ENCODE data around the gene SYCP3. TPM values are rescaled to one million over a fixed set of nuclear protein-coding genes. Genes with fewer than 3 reads are reported as not detected.

SYCP3 gene
- total RNA-seq, 1 donor from 2014 or later, result 0.16 TPM

DNA sequence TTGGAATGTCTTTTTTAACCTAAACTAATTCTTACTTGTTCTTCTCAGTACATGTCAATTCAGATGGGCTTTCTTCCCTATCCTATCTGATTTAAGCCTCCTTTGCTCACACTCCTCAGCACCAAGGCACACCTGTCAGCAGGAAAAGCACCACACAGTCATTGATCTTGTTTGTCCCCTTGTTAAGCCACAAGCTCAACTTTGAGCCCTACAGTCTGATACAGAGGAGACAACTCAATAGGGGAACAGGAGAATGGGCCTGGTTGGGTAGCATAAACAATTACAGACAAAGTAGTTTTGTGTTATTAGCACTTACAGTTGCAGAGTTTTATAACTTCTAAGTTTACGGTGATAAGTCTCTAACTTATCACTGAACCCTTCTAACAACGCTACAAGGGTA, 29.5 kb upstream of the SYCP3 start:
- DNase-seq (ENCODE audit: low spot score in 2 of 2, unreplicated experiment in 2 of 2), result no peak
- TF ChIP-seq, protein P1, sequence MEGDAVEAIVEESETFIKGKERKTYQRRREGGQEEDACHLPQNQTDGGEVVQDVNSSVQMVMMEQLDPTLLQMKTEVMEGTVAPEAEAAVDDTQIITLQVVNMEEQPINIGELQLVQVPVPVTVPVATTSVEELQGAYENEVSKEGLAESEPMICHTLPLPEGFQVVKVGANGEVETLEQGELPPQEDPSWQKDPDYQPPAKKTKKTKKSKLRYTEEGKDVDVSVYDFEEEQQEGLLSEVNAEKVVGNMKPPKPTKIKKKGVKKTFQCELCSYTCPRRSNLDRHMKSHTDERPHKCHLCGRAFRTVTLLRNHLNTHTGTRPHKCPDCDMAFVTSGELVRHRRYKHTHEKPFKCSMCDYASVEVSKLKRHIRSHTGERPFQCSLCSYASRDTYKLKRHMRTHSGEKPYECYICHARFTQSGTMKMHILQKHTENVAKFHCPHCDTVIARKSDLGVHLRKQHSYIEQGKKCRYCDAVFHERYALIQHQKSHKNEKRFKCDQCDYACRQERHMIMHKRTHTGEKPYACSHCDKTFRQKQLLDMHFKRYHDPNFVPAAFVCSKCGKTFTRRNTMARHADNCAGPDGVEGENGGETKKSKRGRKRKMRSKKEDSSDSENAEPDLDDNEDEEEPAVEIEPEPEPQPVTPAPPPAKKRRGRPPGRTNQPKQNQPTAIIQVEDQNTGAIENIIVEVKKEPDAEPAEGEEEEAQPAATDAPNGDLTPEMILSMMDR (IDR thresholded peaks at IDR 0.05; ENCODE audit: unreplicated experiment), result no peak
- H3K4me1 Mint-ChIP-seq, result peaks cover 19% of the 10 kb centered on the region
- no peak overlapping the region for H3K27ac Mint-ChIP-seq
- no peak overlapping the region for H3K4me3 Mint-ChIP-seq
- H3K27me3 Mint-ChIP-seq (ENCODE audit: low read depth), result no peaks in the 10 kb centered on the region
- no peaks in the 10 kb centered on the region for H3K9me3 Mint-ChIP-seq
- H3K36me3 Mint-ChIP-seq, result peaks cover 7% of the 10 kb centered on the region

DNA sequence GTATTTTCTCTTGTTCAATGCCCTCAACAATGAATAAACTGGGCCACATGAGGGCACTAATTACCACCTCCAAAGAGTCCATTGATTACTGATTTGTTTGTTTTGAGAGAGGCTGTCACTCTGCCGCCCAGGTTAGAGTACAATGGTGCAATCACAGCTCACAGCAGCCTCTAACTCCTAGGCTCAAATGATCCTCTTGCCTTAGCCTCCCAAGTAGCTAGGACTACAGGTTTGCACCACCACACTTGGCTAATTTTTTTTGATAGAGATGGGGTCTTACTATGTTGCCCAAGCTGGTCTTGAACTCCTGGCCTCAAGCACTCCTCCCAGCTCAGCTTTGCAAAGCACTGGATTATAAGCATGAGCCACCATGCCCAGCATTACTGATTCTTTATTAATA, 28.3 kb upstream of the SYCP3 start:
- DNase-seq (ENCODE audit: low spot score in 2 of 2, unreplicated experiment in 2 of 2), result no peak

DNA sequence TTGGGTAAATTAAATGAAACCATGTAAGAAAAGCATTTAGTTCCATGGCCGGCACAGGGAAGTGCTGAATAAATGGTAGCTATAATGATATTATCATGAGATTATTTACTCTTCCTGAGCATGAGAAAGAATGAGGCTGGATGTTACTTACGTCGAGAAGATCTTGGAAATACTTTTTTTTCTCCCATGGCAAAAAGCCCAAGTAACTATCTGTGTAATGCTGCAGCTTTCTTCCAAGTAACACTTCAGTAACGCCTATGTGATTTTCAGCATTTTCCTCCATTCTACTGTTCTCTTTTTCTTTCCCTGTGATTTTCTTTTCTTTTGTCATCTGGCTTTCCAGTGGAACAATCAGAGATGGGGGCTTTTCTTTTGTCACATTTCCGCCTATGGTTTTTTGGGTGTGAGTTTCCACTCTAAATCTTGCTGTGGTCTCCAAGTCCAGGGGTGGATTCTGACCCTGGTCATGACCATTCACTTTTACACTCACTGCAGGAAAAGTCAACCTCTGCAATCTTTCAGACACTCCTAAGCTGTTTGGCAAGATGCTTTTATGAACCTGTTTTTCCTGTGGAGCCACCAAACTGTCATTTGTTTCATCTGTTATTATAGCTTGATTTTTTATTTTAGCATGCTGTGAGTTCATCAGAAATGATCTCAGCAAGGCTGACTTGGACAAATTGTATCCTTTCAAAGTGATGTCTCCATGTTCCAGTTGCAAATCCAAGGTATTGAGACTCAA, 25.0 kb upstream of the SYCP3 start:
- peaks cover 7% of the 10 kb centered on the region for H3K36me3 Mint-ChIP-seq

More for the DNA sequence above, 28.3 kb upstream of the SYCP3 start:
- H3K9me3 Mint-ChIP-seq, result no peaks in the 10 kb centered on the region
- no peak overlapping the region for H3K4me3 Mint-ChIP-seq
- H3K36me3 Mint-ChIP-seq, result peaks cover 7% of the 10 kb centered on the region
- H3K27ac Mint-ChIP-seq, result no peak overlapping the region
- no peaks in the 10 kb centered on the region for H3K27me3 Mint-ChIP-seq (ENCODE audit: low read depth)
- H3K4me1 Mint-ChIP-seq, result peaks cover 25% of the 10 kb centered on the region
- TF ChIP-seq, protein P1 (IDR thresholded peaks at IDR 0.05; ENCODE audit: unreplicated experiment), result no peak

DNA sequence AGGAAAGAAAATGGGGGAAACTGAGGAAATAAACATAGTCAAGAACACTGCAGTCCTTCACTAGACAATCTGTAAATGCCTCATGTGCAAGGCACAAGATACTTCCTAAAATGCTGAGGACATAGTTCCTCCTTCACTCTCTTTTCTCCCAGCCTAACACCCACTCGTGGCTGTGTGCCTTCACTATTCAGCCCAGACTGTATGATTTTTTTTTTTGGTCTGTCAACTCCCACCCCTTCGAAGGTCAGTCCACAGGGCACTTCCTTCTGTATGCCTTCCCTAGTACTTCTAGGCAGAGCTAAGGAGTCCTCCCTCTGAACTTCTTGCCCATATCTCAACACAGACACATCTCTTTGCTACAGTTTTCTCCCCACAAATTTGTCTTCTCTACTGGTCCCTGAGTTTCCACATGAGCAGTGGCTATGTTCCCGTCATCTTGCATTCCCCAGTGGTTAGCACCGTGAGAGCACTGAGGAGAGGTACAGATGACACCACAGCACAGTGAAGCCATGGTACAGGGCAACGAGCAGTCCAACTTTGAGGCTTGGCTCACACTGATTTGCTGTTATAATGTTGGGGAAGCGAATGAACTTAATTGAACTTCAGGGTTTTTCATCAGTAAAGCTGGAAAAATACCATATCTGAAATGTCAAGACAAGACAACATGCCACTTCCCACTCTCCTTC, 24.1 kb upstream of the SYCP3 start:
- Mint-ChIP-seq H3K4me1 (peaks cover 25% of the 10 kb centered on the region), H3K36me3 (peaks cover 11% of the 10 kb centered on the region), H3K27ac (peak overlapping the region; percentile 1), H3K9me3 (no peaks in the 10 kb centered on the region), H3K27me3 (ENCODE audit: low read depth) (no peaks in the 10 kb centered on the region), H3K4me3 (no peak overlapping the region)
- no peak for DNase-seq (ENCODE audit: low spot score in 2 of 2, unreplicated experiment in 2 of 2)
- TF ChIP-seq, protein P1 (IDR thresholded peaks at IDR 0.05; ENCODE audit: unreplicated experiment), result no peak

More for the DNA sequence above, 25.0 kb upstream of the SYCP3 start:
- TF ChIP-seq, protein P1 (IDR thresholded peaks at IDR 0.05; ENCODE audit: unreplicated experiment), result no peak
- Mint-ChIP-seq H3K27me3 (ENCODE audit: low read depth) (no peaks in the 10 kb centered on the region), H3K27ac (peak overlapping the region; percentile 63), H3K9me3 (no peaks in the 10 kb centered on the region), H3K4me3 (no peak overlapping the region), H3K4me1 (peaks cover 25% of the 10 kb centered on the region)
- DNase-seq (ENCODE audit: low spot score in 2 of 2, unreplicated experiment in 2 of 2), result no peak

DNA sequence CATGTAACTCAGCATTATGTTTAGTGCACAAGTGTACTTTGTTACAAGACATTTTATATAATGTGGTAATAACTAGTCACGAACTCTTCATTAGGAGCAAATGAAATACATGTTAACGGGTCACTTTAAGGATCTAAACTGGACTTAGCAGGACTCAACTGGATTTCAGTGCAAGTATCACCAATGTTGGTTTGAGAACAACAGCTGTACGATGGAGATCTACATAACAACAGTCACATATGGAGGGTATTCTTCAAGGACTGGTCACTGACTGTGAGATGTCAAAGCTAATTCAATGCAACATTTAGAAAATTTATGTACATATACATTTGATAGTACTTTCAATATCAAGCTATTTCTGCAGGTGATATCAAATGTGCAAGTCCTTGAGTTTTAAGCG, 22.5 kb upstream of the SYCP3 start:
- TF ChIP-seq, protein P1 (IDR thresholded peaks at IDR 0.05; ENCODE audit: unreplicated experiment), result no peak
- H3K9me3 Mint-ChIP-seq, result no peaks in the 10 kb centered on the region
- no peaks in the 10 kb centered on the region for H3K27me3 Mint-ChIP-seq (ENCODE audit: low read depth)
- H3K36me3 Mint-ChIP-seq, result peaks cover 13% of the 10 kb centered on the region
- H3K27ac Mint-ChIP-seq, result no peak overlapping the region
- peaks cover 25% of the 10 kb centered on the region for H3K4me1 Mint-ChIP-seq
- H3K4me3 Mint-ChIP-seq, result no peak overlapping the region
- DNase-seq (ENCODE audit: low spot score in 2 of 2, unreplicated experiment in 2 of 2), result no peak
